NCI-H2196 treated with DMSO at 0.1 percent for 48 hours (cell line): ENCODE data around the gene CCL4L2.
"Not testable (repeated sequence)": the region's sequence is repeated elsewhere in the genome, so short reads cannot be mapped to it uniquely, and the experiment has no call there.

Experiments used
- DNase-seq: peaks from one replicate; lab custom pipeline; 2025; ENCODE audit not compliant: unreplicated experiment; lab: John Stamatoyannopoulos, UW

CCL4L2 gene

GRCh38 chr17:36194832-36195433 lies 15.9 kb upstream of the CCL4L2 start:
- DNase-seq, result not testable (repeated sequence)

- no peak for DNase-seq
Measured at GRCh38 chr17:36195434-36196130, 15.3 kb upstream of the CCL4L2 start.

- DNase-seq, result no peak
Measured at GRCh38 chr17:36196131-36196486, 14.8 kb upstream of the CCL4L2 start.

- no peak for DNase-seq
Measured at GRCh38 chr17:36197387-36197703, 13.5 kb upstream of the CCL4L2 start.

GRCh38 chr17:36198831-36199465 lies 11.9 kb upstream of the CCL4L2 start:
- DNase-seq, result no peak

- DNase-seq, result not testable (repeated sequence)
Measured at GRCh38 chr17:36201102-36201501, 9.8 kb upstream of the CCL4L2 start.

GRCh38 chr17:36201506-36201905 lies 9.4 kb upstream of the CCL4L2 start:
- not testable (repeated sequence) for DNase-seq

- no peak for DNase-seq
Measured at GRCh38 chr17:36203335-36203734, 7.5 kb upstream of the CCL4L2 start.

GRCh38 chr17:36204724-36205500 lies 6.0 kb upstream of the CCL4L2 start:
- DNase-seq, result no peak

GRCh38 chr17:36205637-36206485 lies 5.0 kb upstream of the CCL4L2 start:
- no peak for DNase-seq

GRCh38 chr17:36206486-36206821 lies 4.4 kb upstream of the CCL4L2 start:
- not testable (repeated sequence) for DNase-seq

- not testable (repeated sequence) for DNase-seq
Measured at GRCh38 chr17:36207383-36207782, 3.5 kb upstream of the CCL4L2 start.

GRCh38 chr17:36209575-36209974 lies 1.3 kb upstream of the CCL4L2 start:
- DNase-seq, result no peak

- not testable (repeated sequence) for DNase-seq
Measured at GRCh38 chr17:36211484-36212271, 815 bp downstream of the CCL4L2 start.

GRCh38 chr17:36212272-36212605 lies 1.4 kb downstream of the CCL4L2 start:
- no peak for DNase-seq

- no peak for DNase-seq
Measured at GRCh38 chr17:36212966-36213365, 2.1 kb downstream of the CCL4L2 start.

GRCh38 chr17:36213695-36214094 lies 2.8 kb downstream of the CCL4L2 start:
- no peak for DNase-seq

GRCh38 chr17:36214918-36215317 lies 4.1 kb downstream of the CCL4L2 start:
- DNase-seq, result no peak

GRCh38 chr17:36215406-36216308 lies 4.8 kb downstream of the CCL4L2 start:
- not testable (repeated sequence) for DNase-seq
